OCI-LY7 (cell line): ENCODE data around the gene TMEM238. TPM values are rescaled to one million over a fixed set of nuclear protein-coding genes. Genes with fewer than 3 reads are reported as not detected.

Experiments
- BruUV-seq: library from RNA; stranded (reverse); fragments of 400-500 nt; replicated peaks from 2 replicates; lab custom pipeline; 2021; lab: Mats Ljungman, UMichigan
- CTCF ChIA-PET: fragments of 300-600 bp; sonication (Branson Sonifier 250); formaldehyde crosslinking; loops from one replicate; lab custom pipeline; 2022; ENCODE audit warnings: antibody characterized with exemption; ENCODE audit not compliant: unreplicated experiment; lab: Charles Lee
- POLR2A ChIA-PET: fragments of 300-600 bp; sonication (Branson Sonifier 250); formaldehyde crosslinking; loops from one replicate; lab custom pipeline; 2022; ENCODE audit warnings: antibody characterized with exemption; lab: Charles Lee
- DNase-seq: peaks from one replicate; pipeline ENCODE4 v3.0.0-alpha.2; 2015; ENCODE audit warnings: low spot score
- H2AFZ ChIP-seq: fragments of 200-600 bp; sonication (generic), shearing (Covaris generic); 2 replicates; pipeline ENCODE4 v1.6.1; 2014; ENCODE audit warnings: mild to moderate bottlenecking, antibody characterized with exemption, low read length, moderate library complexity
- H3K27ac ChIP-seq: fragments of 200-600 bp; sonication (generic); 2 replicates; pipeline ENCODE4 v1.5.1; 2014; ENCODE audit warnings: mixed run types, low read depth, mild to moderate bottlenecking, moderate library complexity, low read length, inconsistent platforms; ENCODE audit not compliant: poor library complexity, severe bottlenecking
- H3K36me3 ChIP-seq: fragments of 200-600 bp; sonication (generic); 2 replicates; pipeline ENCODE4 v1.6.1; 2014; ENCODE audit warnings: mild to moderate bottlenecking, antibody characterized with exemption, low read length, moderate library complexity, mixed read lengths; ENCODE audit not compliant: insufficient read depth
- H3K4me1 ChIP-seq: fragments of 200-600 bp; sonication (generic); 2 replicates; pipeline ENCODE4 v1.5.1; 2014; ENCODE audit warnings: mild to moderate bottlenecking, low read length; ENCODE audit not compliant: insufficient read depth, poor library complexity, severe bottlenecking
- H3K4me2 ChIP-seq: fragments of 200-600 bp; sonication (generic); 2 replicates; pipeline ENCODE4 v1.6.1; 2014; ENCODE audit warnings: mild to moderate bottlenecking, low read length
- H3K4me3 ChIP-seq: fragments of 200-600 bp; sonication (generic); 2 replicates; pipeline ENCODE4 v1.5.1; 2014; ENCODE audit warnings: mild to moderate bottlenecking, low read depth, low read length; ENCODE audit not compliant: poor library complexity, severe bottlenecking
- H3K79me2 ChIP-seq: fragments of 200-600 bp; sonication (generic); 2 replicates; pipeline ENCODE4 v1.6.1; 2016; ENCODE audit warnings: low read depth, mild to moderate bottlenecking, low read length, moderate library complexity, mixed read lengths; ENCODE audit not compliant: insufficient read depth
- H3K9me2 ChIP-seq: fragments of 200-600 bp; sonication (generic); 2 replicates; pipeline ENCODE4 v1.6.1; 2016; ENCODE audit warnings: mild to moderate bottlenecking, low read length, mixed read lengths; ENCODE audit not compliant: insufficient read depth
- H3K9me3 ChIP-seq: fragments of 200-600 bp; sonication (generic); 2 replicates; pipeline ENCODE4 v1.6.1; 2014; ENCODE audit warnings: mild to moderate bottlenecking, mixed run types, low read length, mixed read lengths
- H4K20me1 ChIP-seq: fragments of 200-600 bp; sonication (generic); 2 replicates; pipeline ENCODE4 v1.6.1; 2014; ENCODE audit warnings: mild to moderate bottlenecking, antibody characterized with exemption, low read length, moderate library complexity, mixed read lengths; ENCODE audit not compliant: insufficient read depth
- CTCF ChIP-seq: fragments of 200-600 bp; sonication (generic); conservative IDR thresholded peaks from 2 replicates; pipeline ENCODE4 v1.5.1; 2014; ENCODE audit warnings: mild to moderate bottlenecking, antibody characterized with exemption, low read length, moderate library complexity, mixed read lengths
- EZH2phosphoT487 ChIP-seq: fragments of 200-600 bp; sonication (generic); IDR thresholded peaks from 2 replicates; pipeline ENCODE4 v1.6.1; 2018; ENCODE audit warnings: low read depth, borderline replicate concordance, mild to moderate bottlenecking, mixed run types, antibody characterized with exemption, low read length, moderate library complexity, mixed read lengths
- intact Hi-C: fragments of 100-400 bp; cut with micrococcal nuclease; formaldehyde crosslinking; loops from one replicate; pipeline ENCODE4 v1.10.0; 2022; ENCODE audit not compliant: unreplicated experiment
- total RNA-seq, 2 experiments: library from RNA; depleted of rRNA in 1 of 2; stranded (reverse); fragments of >200 nt in 1 of 2; shearing (Covaris generic) in 1 of 2; gene quantifications; 2 replicates each; pipeline ENCODE4 v1.2.3, GENCODE V29; 2014 to 2022

Gene TMEM238
- total RNA-seq, 2 experiments from 2014 or later: 2.7 to 6.5 TPM

GRCh38 chr19:55368106-55368505 is 16.0 kb downstream of the TMEM238 start:
- Histone ChIP-seq H3K27ac (no peak overlapping the region), H3K4me2 (no peak overlapping the region), H3K36me3 (no peaks in the 10 kb centered on the region), H3K4me1 (no peaks in the 10 kb centered on the region), H3K9me3 (no peaks in the 10 kb centered on the region), H3K4me3 (no peak overlapping the region), H3K79me2 (no peaks in the 10 kb centered on the region), H2AFZ (no peak overlapping the region), H4K20me1 (no peaks in the 10 kb centered on the region), H3K9me2 (no peaks in the 10 kb centered on the region)
- TF ChIP-seq EZH2phosphoT487 (no peak), CTCF (no peak)
- DNase-seq: no peak
- ChIA-PET POLR2A (no interaction called here), CTCF (no interaction called here)
- BruUV-seq: no TSS peak
- intact Hi-C loops: no loop called here

- H3K4me3 ChIP-seq: no peak overlapping the region
- CTCF ChIA-PET: no interaction called here
- H3K4me1 ChIP-seq: no peaks in the 10 kb centered on the region
- no peaks in the 10 kb centered on the region for H4K20me1 ChIP-seq
- H3K27ac ChIP-seq: no peak overlapping the region
- no peak overlapping the region for H2AFZ ChIP-seq
- no peaks in the 10 kb centered on the region for H3K79me2 ChIP-seq
- POLR2A ChIA-PET: no interaction called here
- no peak overlapping the region for H3K4me2 ChIP-seq
- H3K9me2 ChIP-seq: no peaks in the 10 kb centered on the region
- intact Hi-C loops: no loop called here
- H3K36me3 ChIP-seq: no peaks in the 10 kb centered on the region
- no peak for DNase-seq
- no peaks in the 10 kb centered on the region for H3K9me3 ChIP-seq
- TF ChIP-seq EZH2phosphoT487: no peak
- TF ChIP-seq CTCF: no peak
- BruUV-seq: no TSS peak
Observed at GRCh38 chr19:55366790-55367189, 17.3 kb downstream of the TMEM238 start.

- intact Hi-C loops: no loop called here
Observed at GRCh38 chr19:55365964-55366363, 18.1 kb downstream of the TMEM238 start.

More at GRCh38 chr19:55365964-55366363, 18.1 kb downstream of the TMEM238 start:
- no TSS peak for BruUV-seq
- no peak for DNase-seq
- Histone ChIP-seq H3K27ac (no peak overlapping the region), H3K4me2 (no peak overlapping the region), H3K36me3 (no peaks in the 10 kb centered on the region), H2AFZ (no peak overlapping the region), H4K20me1 (no peaks in the 10 kb centered on the region), H3K4me3 (no peak overlapping the region), H3K79me2 (no peaks in the 10 kb centered on the region), H3K9me3 (no peaks in the 10 kb centered on the region), H3K9me2 (no peaks in the 10 kb centered on the region), H3K4me1 (no peaks in the 10 kb centered on the region)
- CTCF ChIA-PET: no interaction called here
- TF ChIP-seq EZH2phosphoT487: no peak
- no peak for TF ChIP-seq CTCF
- POLR2A ChIA-PET: no interaction called here
